WI38 (cell line): ENCODE data around the gene ZNF236.

Source experiments
- H3K4me3 ChIP-seq: 2 replicates; pipeline ENCODE4 v1.5.1; 2011; ENCODE audit warnings: low read depth, mild to moderate bottlenecking, control low read depth, low read length
- CTCF ChIP-seq: IDR thresholded peaks from 2 replicates; pipeline ENCODE4 v1.5.1; 2012; ENCODE audit warnings: low read depth, mild to moderate bottlenecking, control low read depth, low read length

ZNF236 gene

GRCh38 chr18:76991021-76991688, 168.8 kb downstream of the ZNF236 start:
- H3K4me3 ChIP-seq: no peak overlapping the region
- no peak for TF ChIP-seq CTCF

GRCh38 chr18:76992226-76993084, 170.1 kb downstream of the ZNF236 start:
- no peak for TF ChIP-seq CTCF
- no peak overlapping the region for H3K4me3 ChIP-seq

GRCh38 chr18:76993085-76993382, 170.7 kb downstream of the ZNF236 start:
- H3K4me3 ChIP-seq: no peak overlapping the region
- no peak for TF ChIP-seq CTCF

GRCh38 chr18:76993573-76993972, 171.2 kb downstream of the ZNF236 start:
- TF ChIP-seq CTCF: no peak
- no peak overlapping the region for H3K4me3 ChIP-seq

GRCh38 chr18:76994086-76994654, 171.8 kb downstream of the ZNF236 start:
- no peak for TF ChIP-seq CTCF
- H3K4me3 ChIP-seq: no peak overlapping the region

GRCh38 chr18:76995896-76996295, 173.5 kb downstream of the ZNF236 start:
- no peak for TF ChIP-seq CTCF
- no peak overlapping the region for H3K4me3 ChIP-seq

- no peak overlapping the region for H3K4me3 ChIP-seq
- TF ChIP-seq CTCF: no peak
Observed at GRCh38 chr18:76996429-76996828, 174.1 kb downstream of the ZNF236 start.
